AG04450 (cell line): Measurements from ENCODE around the gene MARCHF3. TPM values are rescaled to one million over a fixed set of nuclear protein-coding genes. Genes with fewer than 3 reads are reported as not detected.
"Not testable (repeated sequence)": the region's sequence is repeated elsewhere in the genome, so short reads cannot be mapped to it uniquely, and the experiment has no call there.

Experiments
- CTCF ChIA-PET: fragments of 300-600, 350-600 bp; formaldehyde crosslinking; extraction: SDS; loops from one replicate; lab custom pipeline; 2022; ENCODE audit warnings: antibody characterized with exemption, inconsistent platforms; lab: Charles Lee
- POLR2A ChIA-PET: fragments of 350-600 bp; formaldehyde crosslinking; extraction: SDS; loops from one replicate; lab custom pipeline; 2021; ENCODE audit warnings: antibody characterized with exemption, inconsistent platforms; lab: Yijun Ruan, JAX
- DNase-seq: peaks from one replicate; pipeline ENCODE4 v3.0.0-alpha.2; 2011; ENCODE audit warnings: low read depth, low spot score
- H3K27ac ChIP-seq: one replicate; pipeline ENCODE4 v1.5.1; 2012; ENCODE audit warnings: low read depth, low read length, control low read depth
- H3K27me3 ChIP-seq: one replicate; pipeline ENCODE4 v1.6.0; 2012; ENCODE audit warnings: low read length; ENCODE audit not compliant: control insufficient read depth, insufficient read depth
- H3K4me3 ChIP-seq: 2 replicates; pipeline ENCODE4 v1.5.1; 2011; ENCODE audit warnings: mild to moderate bottlenecking, low read depth, low read length, control low read depth
- H3K9me3 ChIP-seq: 2 replicates; pipeline ENCODE4 v1.5.1; 2012; ENCODE audit warnings: low read length; ENCODE audit not compliant: control insufficient read depth, insufficient read depth
- CTCF ChIP-seq: IDR thresholded peaks from 2 replicates; pipeline ENCODE4 v1.5.1; 2011; ENCODE audit warnings: low read depth, low read length, control low read depth, inconsistent platforms
- polyA plus RNA-seq: library from polyadenylated mRNA; depleted of rRNA; stranded (reverse); fragments of >200 nt; gene quantifications from 2 replicates; pipeline ENCODE4 v1.2.3, GENCODE V29; 2011

Gene MARCHF3
- polyA plus RNA-seq, 1 experiment = 6.7 TPM

- H3K27me3 ChIP-seq = no peaks in the 10 kb centered on the region
- ChIA-PET POLR2A (no interaction called here), CTCF (no interaction called here)
- no peak overlapping the region for H3K4me3 ChIP-seq
- TF ChIP-seq CTCF = no peak
- DNase-seq = no peak
- no peaks in the 10 kb centered on the region for H3K9me3 ChIP-seq
- H3K27ac ChIP-seq = no peak overlapping the region
Observed at GRCh38 chr5:126948011-126948355, 82.4 kb downstream of the MARCHF3 start.

GRCh38 chr5:126947146-126948010 is 83.0 kb downstream of the MARCHF3 start:
- H3K27me3 ChIP-seq = no peaks in the 10 kb centered on the region
- TF ChIP-seq CTCF = no peak
- ChIA-PET POLR2A (no interaction called here), CTCF (no interaction called here)
- H3K27ac ChIP-seq = no peak overlapping the region
- H3K9me3 ChIP-seq = no peaks in the 10 kb centered on the region
- DNase-seq = no peak
- no peak overlapping the region for H3K4me3 ChIP-seq

- DNase-seq, CTCF ChIA-PET, H3K27me3 ChIP-seq, POLR2A ChIA-PET, H3K4me3 ChIP-seq, H3K9me3 ChIP-seq, H3K27ac ChIP-seq: not testable (repeated sequence)
Observed at GRCh38 chr5:126942908-126943307, 87.5 kb downstream of the MARCHF3 start.

- CTCF ChIA-PET = no interaction called here
- TF ChIP-seq CTCF = no peak
- DNase-seq = no peak
- H3K27me3 ChIP-seq = no peaks in the 10 kb centered on the region
- no peak overlapping the region for H3K27ac ChIP-seq
- POLR2A ChIA-PET = no interaction called here
- H3K9me3 ChIP-seq = no peaks in the 10 kb centered on the region
- H3K4me3 ChIP-seq = no peak overlapping the region
Observed at GRCh38 chr5:126941403-126941802, 89.0 kb downstream of the MARCHF3 start.

- POLR2A ChIA-PET = no interaction called here
- CTCF ChIA-PET = no interaction called here
- no peaks in the 10 kb centered on the region for H3K9me3 ChIP-seq
- no peak for TF ChIP-seq CTCF
- no peaks in the 10 kb centered on the region for H3K27me3 ChIP-seq
- no peak overlapping the region for H3K27ac ChIP-seq
- H3K4me3 ChIP-seq = no peak overlapping the region
- DNase-seq = no peak
Observed at GRCh38 chr5:126939887-126940286, 90.5 kb downstream of the MARCHF3 start.
